ENCODE measurements around the gene ACP2. TPM values are rescaled to one million over a fixed set of nuclear protein-coding genes. Genes with fewer than 3 reads are reported as not detected.

Gene ACP2
- total and polyA plus RNA-seq, 12 donors: 39.8 to 127 (median 73.6) TPM

- Histone ChIP-seq H3K4me1 (replicated peaks in 1 of 2) (peaks cover 5 to 21% of the 10 kb centered on the region in 2 donors), H3K27me3 (no peaks in the 10 kb centered on the region), H3K27ac (peak overlapping the region; percentile 39 to 71 (median 56)), H3K4me3 (no peak overlapping the region), H3K36me3 (replicated peaks in 1 of 2) (peaks cover 0 to 90% of the 10 kb centered on the region in 2 donors), H3K9me3 (replicated peaks in 1 of 3) (no peaks in the 10 kb centered on the region)
- TF ChIP-seq, protein P1, sequence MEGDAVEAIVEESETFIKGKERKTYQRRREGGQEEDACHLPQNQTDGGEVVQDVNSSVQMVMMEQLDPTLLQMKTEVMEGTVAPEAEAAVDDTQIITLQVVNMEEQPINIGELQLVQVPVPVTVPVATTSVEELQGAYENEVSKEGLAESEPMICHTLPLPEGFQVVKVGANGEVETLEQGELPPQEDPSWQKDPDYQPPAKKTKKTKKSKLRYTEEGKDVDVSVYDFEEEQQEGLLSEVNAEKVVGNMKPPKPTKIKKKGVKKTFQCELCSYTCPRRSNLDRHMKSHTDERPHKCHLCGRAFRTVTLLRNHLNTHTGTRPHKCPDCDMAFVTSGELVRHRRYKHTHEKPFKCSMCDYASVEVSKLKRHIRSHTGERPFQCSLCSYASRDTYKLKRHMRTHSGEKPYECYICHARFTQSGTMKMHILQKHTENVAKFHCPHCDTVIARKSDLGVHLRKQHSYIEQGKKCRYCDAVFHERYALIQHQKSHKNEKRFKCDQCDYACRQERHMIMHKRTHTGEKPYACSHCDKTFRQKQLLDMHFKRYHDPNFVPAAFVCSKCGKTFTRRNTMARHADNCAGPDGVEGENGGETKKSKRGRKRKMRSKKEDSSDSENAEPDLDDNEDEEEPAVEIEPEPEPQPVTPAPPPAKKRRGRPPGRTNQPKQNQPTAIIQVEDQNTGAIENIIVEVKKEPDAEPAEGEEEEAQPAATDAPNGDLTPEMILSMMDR (IDR thresholded peaks at IDR 0.05): no peak
- TF ChIP-seq POLR2A (IDR thresholded peaks at IDR 0.05): no peak
- DNase-seq: peak in 4 of 7 donors; percentile 13 to 52 (median 36)
- 61 to 67% (median 65%) methylated on average over 3 of the region's 3 CpGs for WGBS, 4 donors
- intact Hi-C loops (cut with DNase I): no loop called here
Measured at GRCh38 chr11:47278058-47278457, 29.4 kb upstream of the ACP2 start.

DNA sequence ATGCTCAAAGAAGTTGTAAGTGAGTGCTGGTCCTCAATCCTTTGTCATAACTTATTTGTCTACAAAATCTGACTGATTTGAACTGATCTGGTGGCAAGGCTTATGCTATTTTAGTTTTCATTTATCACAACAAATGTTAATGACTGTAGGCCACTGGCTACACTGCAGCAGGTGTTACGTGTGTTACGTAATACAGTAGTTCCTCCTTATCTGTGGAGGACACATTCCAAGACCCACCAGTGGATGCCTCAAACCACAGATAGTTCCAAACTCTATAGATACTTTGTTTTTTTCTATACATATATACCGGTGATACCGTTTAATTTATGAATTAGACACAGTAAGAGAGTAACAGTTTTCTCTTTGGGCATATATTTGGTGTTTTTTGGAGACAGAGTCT is 28.3 kb upstream of the ACP2 start:
- Histone ChIP-seq H3K4me1 (replicated peaks in 1 of 2) (peaks cover 5 to 32% of the 10 kb centered on the region in 2 donors), H3K4me3 (no peak overlapping the region), H3K27ac (peak overlapping the region in 4 of 5 donors; percentile 45 to 71 (median 58)), H3K27me3 (no peaks in the 10 kb centered on the region), H3K36me3 (replicated peaks in 1 of 2) (peaks cover 0 to 78% of the 10 kb centered on the region in 2 donors), H3K9me3 (replicated peaks in 1 of 3) (no peaks in the 10 kb centered on the region)
- WGBS, 4 donors: 79 to 87% (median 84%) methylated on average over 4 of the region's 4 CpGs
- TF ChIP-seq, protein P1 (IDR thresholded peaks at IDR 0.05): no peak
- no peak for TF ChIP-seq POLR2A (IDR thresholded peaks at IDR 0.05)
- no peak for DNase-seq
- intact Hi-C loops (cut with DNase I): no loop called here

GRCh38 chr11:47274495-47275235 is 26.1 kb upstream of the ACP2 start:
- Histone ChIP-seq H3K27ac (no peak overlapping the region), H3K27me3 (no peaks in the 10 kb centered on the region), H3K4me3 (no peak overlapping the region), H3K9me3 (replicated peaks in 1 of 3) (no peaks in the 10 kb centered on the region), H3K36me3 (replicated peaks in 1 of 2) (peaks cover 0 to 56% of the 10 kb centered on the region in 2 donors), H3K4me1 (replicated peaks in 1 of 2) (peaks cover 9 to 45% of the 10 kb centered on the region in 2 donors)
- peak in 1 of 7 donors; percentile 9 for DNase-seq
- 91 to 94% (median 93%) methylated on average over 24 to 28 of the region's 28 CpGs for WGBS, 4 donors
- intact Hi-C loops (cut with DNase I): no loop called here
- no peak for TF ChIP-seq POLR2A (IDR thresholded peaks at IDR 0.05)

DNA sequence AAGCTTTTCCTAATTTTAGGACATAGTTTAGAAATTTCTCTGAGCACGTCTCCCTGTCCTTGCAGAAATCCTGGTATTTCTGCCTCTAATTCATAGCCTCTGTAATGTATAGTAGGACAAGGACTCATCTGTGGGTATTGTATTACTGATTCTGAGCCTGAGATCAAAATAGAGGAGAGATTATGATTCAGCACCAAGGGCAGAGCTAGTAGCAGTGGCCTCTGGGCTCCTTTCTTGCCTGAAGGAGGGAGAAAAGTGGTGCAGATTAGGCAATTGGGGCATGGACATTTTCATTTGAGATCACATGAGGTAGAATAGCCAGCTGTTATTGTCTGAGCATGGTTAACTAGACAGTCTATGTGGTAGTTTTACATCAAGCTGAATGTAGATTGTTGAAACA is 24.1 kb upstream of the ACP2 start:
- intact Hi-C loops (cut with DNase I): no loop called here
- H3K9me3 ChIP-seq (replicated peaks in 1 of 3): no peaks in the 10 kb centered on the region
- H3K27me3 ChIP-seq: no peaks in the 10 kb centered on the region
- WGBS, 4 donors: 0% methylated on average over 1 of the region's 1 CpG
- peak overlapping the region in 1 of 5 donors; percentile 98 for H3K27ac ChIP-seq
- peak in 3 of 7 donors; percentile 34 to 53 (median 51) for DNase-seq
- peaks cover 0 to 36% of the 10 kb centered on the region in 2 donors for H3K36me3 ChIP-seq (replicated peaks in 1 of 2)
- no peak overlapping the region for H3K4me3 ChIP-seq
- TF ChIP-seq POLR2A (IDR thresholded peaks at IDR 0.05): no peak
- TF ChIP-seq, protein P1 (IDR thresholded peaks at IDR 0.05): no peak
- H3K4me1 ChIP-seq (replicated peaks in 1 of 2): peaks cover 9 to 45% of the 10 kb centered on the region in 2 donors

All from adrenal gland (tissue), 12 donors.